H9 (cell line): ENCODE data around the gene POLR1C. TPM values are rescaled to one million over a fixed set of nuclear protein-coding genes. Genes with fewer than 3 reads are reported as not detected.
A peak's percentile ranks its signal among the peaks of the same experiment; 100 is the strongest.

Experiments used
- DNase-seq: peaks from one replicate; pipeline ENCODE4 v3.0.0-alpha.2; 2017
- H2AFZ ChIP-seq: one replicate; pipeline ENCODE4 v1.6.1; 2013; ENCODE audit warnings: mild to moderate bottlenecking, low read length, control low read depth, moderate library complexity
- H2AK5ac ChIP-seq: 2 replicates; pipeline ENCODE4 v1.6.1; 2013; ENCODE audit warnings: low read length, control low read depth, mixed read lengths; ENCODE audit not compliant: insufficient read length
- H2BK120ac ChIP-seq: one replicate; pipeline ENCODE4 v1.6.1; 2013; ENCODE audit warnings: low read depth, mild to moderate bottlenecking, low read length, control low read depth, inconsistent platforms; ENCODE audit not compliant: poor library complexity, severe bottlenecking
- H2BK12ac ChIP-seq: 2 replicates; pipeline ENCODE4 v1.6.1; 2013; ENCODE audit warnings: low read length, control low read depth, mixed read lengths, low read depth; ENCODE audit not compliant: insufficient read length
- H2BK15ac ChIP-seq: 2 replicates; pipeline ENCODE4 v1.6.1; 2013; ENCODE audit warnings: low read depth, low read length, control low read depth
- H2BK20ac ChIP-seq: one replicate; pipeline ENCODE4 v1.6.1; 2013; ENCODE audit warnings: low read depth, mild to moderate bottlenecking, low read length, control low read depth, inconsistent platforms; ENCODE audit not compliant: poor library complexity, severe bottlenecking
- H2BK5ac ChIP-seq: 2 replicates; pipeline ENCODE4 v1.6.1; 2013; ENCODE audit warnings: low read length, control low read depth, mixed read lengths; ENCODE audit not compliant: insufficient read length
- H3K14ac ChIP-seq: 2 replicates; pipeline ENCODE4 v1.6.1; 2013; ENCODE audit warnings: low read length, control low read depth; ENCODE audit not compliant: insufficient read depth
- H3K18ac ChIP-seq: 2 replicates; pipeline ENCODE4 v1.6.1; 2013; ENCODE audit warnings: low read depth, mild to moderate bottlenecking, mixed read lengths, low read length, control low read depth; ENCODE audit not compliant: insufficient read length
- H3K23ac ChIP-seq: 2 replicates; pipeline ENCODE4 v1.6.1; 2013; ENCODE audit warnings: low read length, control low read depth, mixed read lengths, low read depth; ENCODE audit not compliant: insufficient read length
- H3K23me2 ChIP-seq: 2 replicates; pipeline ENCODE4 v1.6.1; 2013; ENCODE audit warnings: low read depth, mild to moderate bottlenecking, mixed read lengths, low read length, control low read depth; ENCODE audit not compliant: insufficient read length, poor library complexity, severe bottlenecking
- H3K27ac ChIP-seq: 2 replicates; pipeline ENCODE4 v1.5.1; 2013; ENCODE audit warnings: low read length, control low read depth, mixed read lengths, low read depth; ENCODE audit not compliant: insufficient read length
- H3K27me3 ChIP-seq: 2 replicates; pipeline ENCODE4 v1.6.1; 2013; ENCODE audit warnings: low read length, control low read depth, inconsistent platforms; ENCODE audit not compliant: insufficient read depth
- H3K4ac ChIP-seq: 2 replicates; pipeline ENCODE4 v1.6.1; 2013; ENCODE audit warnings: low read depth, mild to moderate bottlenecking, control low read depth, inconsistent platforms, low read length, moderate library complexity
- H3K4me1 ChIP-seq: 2 replicates; pipeline ENCODE4 v1.6.1; 2013; ENCODE audit warnings: low read length, control low read depth, inconsistent platforms; ENCODE audit not compliant: insufficient read depth
- H3K4me2 ChIP-seq: 2 replicates; pipeline ENCODE4 v1.6.1; 2013; ENCODE audit warnings: low read length, control low read depth, mixed read lengths; ENCODE audit not compliant: insufficient read length, insufficient read depth
- H3K56ac ChIP-seq: 2 replicates; pipeline ENCODE4 v1.6.1; 2013; ENCODE audit warnings: low read depth, mild to moderate bottlenecking, mixed read lengths, low read length, control low read depth; ENCODE audit not compliant: insufficient read length
- H3K79me1 ChIP-seq: 2 replicates; pipeline ENCODE4 v1.6.1; 2013; ENCODE audit warnings: low read depth, mild to moderate bottlenecking, moderate library complexity, low read length, control low read depth, inconsistent platforms; ENCODE audit not compliant: insufficient read depth, poor library complexity, severe bottlenecking
- H3K79me2 ChIP-seq: 2 replicates; pipeline ENCODE4 v1.6.1; 2013; ENCODE audit warnings: low read length, control low read depth, inconsistent platforms; ENCODE audit not compliant: insufficient read depth
- H3K9ac ChIP-seq: 2 replicates; pipeline ENCODE4 v1.6.1; 2013; ENCODE audit warnings: low read length, control low read depth, mixed read lengths; ENCODE audit not compliant: insufficient read length; ENCODE audit errors: extremely low read depth
- H3K9me3 ChIP-seq: one replicate; pipeline ENCODE4 v1.6.1; 2013; ENCODE audit warnings: low read depth, low read length, inconsistent platforms; ENCODE audit not compliant: control insufficient read depth
- H3T11ph ChIP-seq: one replicate; pipeline ENCODE4 v1.6.1; 2013; ENCODE audit warnings: mild to moderate bottlenecking, low read length, control low read depth, inconsistent platforms
- H4K20me1 ChIP-seq: one replicate; pipeline ENCODE4 v1.6.1; 2013; ENCODE audit not compliant: control insufficient read depth, insufficient read length, insufficient read depth
- H4K5ac ChIP-seq: 2 replicates; pipeline ENCODE4 v1.6.1; 2013; ENCODE audit warnings: low read depth, mild to moderate bottlenecking, mixed read lengths, low read length, control low read depth; ENCODE audit not compliant: insufficient read length
- H4K8ac ChIP-seq: replicated peaks from 2 replicates; pipeline ENCODE4 v1.6.1; 2013; ENCODE audit warnings: low read length, control low read depth, mixed read lengths, low read depth; ENCODE audit not compliant: insufficient read length
- H4K91ac ChIP-seq: 2 replicates; pipeline ENCODE4 v1.6.1; 2013; ENCODE audit warnings: low read depth, mild to moderate bottlenecking, moderate library complexity, mixed read lengths, low read length, control low read depth; ENCODE audit not compliant: insufficient read length
- H3K27ac Mint-ChIP-seq, 3 experiments: 2 replicates in 2 of 3; 3 replicates in 1 of 3; pipeline ENCODE4 v1.8.0; 2020 to 2021; ENCODE audit warnings: mixed read lengths in 3 of 3, mild to moderate bottlenecking in 1 of 3, moderate library complexity in 1 of 3
- H3K27me3 Mint-ChIP-seq: 2 replicates; pipeline ENCODE4 v1.8.0; 2021; ENCODE audit warnings: low read depth, mild to moderate bottlenecking, moderate library complexity, mixed read lengths
- H3K36me3 Mint-ChIP-seq, 3 experiments: 2 replicates in 2 of 3; 3 replicates in 1 of 3; pipeline ENCODE4 v1.8.0; 2020 to 2021; ENCODE audit warnings: low read depth in 3 of 3, mixed read lengths in 3 of 3; ENCODE audit not compliant: insufficient read depth in 1 of 3
- H3K4me1 Mint-ChIP-seq, 2 experiments: 2 replicates each; pipeline ENCODE4 v1.8.0; 2020; ENCODE audit warnings: mixed read lengths in 2 of 2
- H3K4me3 Mint-ChIP-seq, 2 experiments: 2 replicates in 1 of 2; 3 replicates in 1 of 2; pipeline ENCODE4 v1.8.0; 2020 to 2021; ENCODE audit warnings: mild to moderate bottlenecking in 2 of 2, mixed read lengths in 2 of 2, moderate library complexity in 1 of 2
- H3K9me3 Mint-ChIP-seq, 2 experiments: 2 replicates in 1 of 2; 3 replicates in 1 of 2; pipeline ENCODE4 v1.8.0; 2020; ENCODE audit warnings: mild to moderate bottlenecking in 2 of 2, mixed read lengths in 2 of 2, moderate library complexity in 1 of 2
- WGBS: extraction: QIAGEN DNeasy Blood & Tissue Kit; methylation state at CpG from one replicate; pipeline ENCODE4 v1.1.7; 2013; ENCODE audit warnings: missing lambda C conversion rate, low lambda C conversion rate, mixed read lengths; ENCODE audit not compliant: insufficient read length; ENCODE audit errors: extremely low coverage; 5-methylcytosine and 5-hydroxymethylcytosine counted together
- total RNA-seq: library from RNA; stranded (reverse); gene quantifications from 2 replicates; pipeline ENCODE4 v1.2.1, GENCODE V29; 2021
- TF ChIP-seq, protein P1 (sequence below): fragments of 200-600 bp; sonication (generic); conservative IDR thresholded peaks from 3 replicates; pipeline ENCODE4 v1.8.0; 2021; ENCODE audit warnings: antibody characterized with exemption, mild to moderate bottlenecking

POLR1C gene
- total RNA-seq, 1 experiment from 2014 or later: 75.8 TPM

DNA sequence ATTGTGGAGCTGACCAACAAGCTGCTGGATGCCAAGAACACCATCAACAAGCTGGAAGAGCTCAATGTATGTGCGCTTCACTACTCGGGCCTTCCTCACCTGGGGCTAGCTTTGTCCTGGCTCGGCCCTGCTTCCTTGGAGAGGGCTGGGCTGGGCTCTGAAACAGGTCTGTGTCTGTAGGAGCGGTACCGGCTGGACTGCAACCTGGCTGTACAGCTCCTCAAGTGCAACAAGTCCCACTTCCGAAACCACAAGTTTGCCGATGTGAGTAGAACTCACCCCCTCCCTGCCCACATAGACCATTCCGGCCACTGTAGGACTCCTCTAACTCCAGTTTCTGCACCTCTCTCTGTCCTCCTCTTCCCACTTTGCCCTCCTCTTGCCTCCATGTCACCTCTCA lies 13.4 kb upstream of the POLR1C start:
- Histone ChIP-seq H3K9me3 (no peaks in the 10 kb centered on the region), H2BK20ac (no peak overlapping the region), H3T11ph (no peak overlapping the region), H3K4ac (no peak overlapping the region), H2BK120ac (no peak overlapping the region), H4K20me1 (no peaks in the 10 kb centered on the region), H3K56ac (no peak overlapping the region), H3K23ac (no peak overlapping the region), H3K27me3 (no peaks in the 10 kb centered on the region), H3K9ac (no peak overlapping the region), H2BK15ac (no peak overlapping the region), H3K4me1 (no peaks in the 10 kb centered on the region), H3K18ac (no peak overlapping the region), H2BK5ac (no peak overlapping the region), H2AK5ac (no peak overlapping the region), H4K5ac (no peak overlapping the region), H3K79me2 (no peaks in the 10 kb centered on the region), H3K14ac (no peak overlapping the region), H2BK12ac (no peak overlapping the region), H3K4me2 (no peak overlapping the region), H2AFZ (no peak overlapping the region), H3K23me2 (no peaks in the 10 kb centered on the region), H3K79me1 (no peaks in the 10 kb centered on the region), H4K91ac (no peak overlapping the region), H3K27ac (no peak overlapping the region), H4K8ac (no peak overlapping the region)
- TF ChIP-seq, protein P1, sequence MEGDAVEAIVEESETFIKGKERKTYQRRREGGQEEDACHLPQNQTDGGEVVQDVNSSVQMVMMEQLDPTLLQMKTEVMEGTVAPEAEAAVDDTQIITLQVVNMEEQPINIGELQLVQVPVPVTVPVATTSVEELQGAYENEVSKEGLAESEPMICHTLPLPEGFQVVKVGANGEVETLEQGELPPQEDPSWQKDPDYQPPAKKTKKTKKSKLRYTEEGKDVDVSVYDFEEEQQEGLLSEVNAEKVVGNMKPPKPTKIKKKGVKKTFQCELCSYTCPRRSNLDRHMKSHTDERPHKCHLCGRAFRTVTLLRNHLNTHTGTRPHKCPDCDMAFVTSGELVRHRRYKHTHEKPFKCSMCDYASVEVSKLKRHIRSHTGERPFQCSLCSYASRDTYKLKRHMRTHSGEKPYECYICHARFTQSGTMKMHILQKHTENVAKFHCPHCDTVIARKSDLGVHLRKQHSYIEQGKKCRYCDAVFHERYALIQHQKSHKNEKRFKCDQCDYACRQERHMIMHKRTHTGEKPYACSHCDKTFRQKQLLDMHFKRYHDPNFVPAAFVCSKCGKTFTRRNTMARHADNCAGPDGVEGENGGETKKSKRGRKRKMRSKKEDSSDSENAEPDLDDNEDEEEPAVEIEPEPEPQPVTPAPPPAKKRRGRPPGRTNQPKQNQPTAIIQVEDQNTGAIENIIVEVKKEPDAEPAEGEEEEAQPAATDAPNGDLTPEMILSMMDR: no peak
- no CpG with 5 or more reads among the region's 8 CpGs for WGBS
- H3K9me3 Mint-ChIP-seq: no peaks in the 10 kb centered on the region
- DNase-seq: no peak
- peak overlapping the region in 1 of 3 experiments; percentile 83; a peak in 1 of 7 replicates for H3K27ac Mint-ChIP-seq
- peaks cover 13% of the 10 kb centered on the region for H3K27me3 Mint-ChIP-seq
- H3K4me3 Mint-ChIP-seq: no peak overlapping the region
- peaks cover 2% of the 10 kb centered on the region in 2 experiments; a peak in 1 of 4 replicates for H3K4me1 Mint-ChIP-seq
- peaks cover 27 to 73% (median 58%) of the 10 kb centered on the region in 3 experiments for H3K36me3 Mint-ChIP-seq
